ENCODE results near the gene DNAJC17.

Gene DNAJC17

DNA sequence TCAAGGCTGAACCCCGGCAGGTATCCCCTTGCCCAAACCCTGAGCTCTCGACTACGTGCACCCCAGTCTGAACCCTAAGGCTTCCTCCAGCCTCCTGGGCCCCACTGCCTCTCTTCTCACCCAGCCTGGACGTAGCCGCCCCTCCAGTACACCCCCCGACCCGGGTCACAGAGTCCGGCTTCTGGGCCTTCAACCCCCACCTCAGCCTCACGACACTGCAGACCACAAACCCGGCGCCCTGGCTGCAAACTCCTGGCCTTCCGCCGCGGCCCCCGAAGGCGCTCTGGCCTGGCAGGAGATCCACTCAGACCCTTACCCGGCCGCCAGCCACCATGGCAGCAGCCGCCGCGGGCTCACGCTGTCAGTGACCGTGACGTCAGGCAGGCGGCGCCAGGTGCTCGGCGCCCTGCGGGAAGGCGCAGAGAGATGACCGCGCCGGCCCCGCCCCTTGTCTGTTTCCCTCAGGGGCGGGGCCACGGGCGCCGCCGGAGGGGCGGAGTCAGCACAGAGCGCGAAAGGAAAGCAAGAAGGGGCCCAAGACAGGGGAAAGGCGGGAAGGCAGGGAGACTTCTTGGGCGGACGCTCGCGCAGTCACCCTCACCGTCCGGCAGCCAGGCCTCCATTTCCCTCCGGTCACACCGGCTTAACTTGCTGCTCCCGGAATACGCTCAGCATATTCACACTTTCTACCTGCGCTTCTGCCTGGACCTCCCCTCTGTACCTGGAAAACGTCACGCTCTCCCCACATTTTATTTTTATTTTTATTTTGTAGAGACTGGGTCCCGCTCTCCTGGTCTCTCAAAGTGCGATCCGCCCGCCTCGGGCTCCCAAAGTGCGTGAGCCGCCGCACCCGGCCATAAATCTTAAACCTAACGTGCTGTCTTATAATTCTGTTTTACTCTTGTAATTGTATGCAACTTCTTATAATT, 52.1 kb downstream of the DNAJC17 start, which contains the start of gene RMDN3:
RMDN3 (minus strand) TSS at position 372 of the 929 bp plus-strand sequence. CDS start 471 bp downstream, outside the sequence.
- H3K36me3 ChIP-seq (ENCODE audit: control insufficient read depth, insufficient read depth, low read length), result no peaks in the 10 kb centered on the region
- H3K9ac ChIP-seq (ENCODE audit: low read length), result peak within 1 kb of the TSS; percentile 92
- H3K27me3 ChIP-seq (ENCODE audit: control insufficient read depth, insufficient read depth, low read length), result no peaks in the 10 kb centered on the region
- peaks cover 10% of the 10 kb centered on the region for H3K4me1 ChIP-seq (ENCODE audit: control insufficient read depth, insufficient read depth, low read length)
- H3K4me3 ChIP-seq (ENCODE audit: low read length), result peak within 1 kb of the TSS; percentile 82
- no peaks in the 10 kb centered on the region for H3K9me3 ChIP-seq (ENCODE audit: control insufficient read depth, low read length)

DNA sequence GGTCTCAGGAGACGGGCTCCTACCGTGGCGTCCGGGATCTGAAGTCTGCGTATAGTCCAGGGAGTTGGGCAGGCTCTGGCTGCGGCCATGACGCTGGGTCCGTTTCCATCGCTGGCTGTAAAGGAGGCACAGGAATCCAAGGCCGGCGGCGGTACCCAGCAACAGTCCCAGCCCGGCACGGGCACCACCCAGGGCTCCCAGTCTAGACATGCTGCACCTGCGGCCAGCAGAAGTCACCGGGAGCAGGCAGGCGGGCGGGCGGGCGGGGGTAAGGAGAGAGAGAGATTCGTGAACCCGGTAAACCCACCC, 52.7 kb downstream of the DNAJC17 start:
- H3K36me3 ChIP-seq (ENCODE audit: control insufficient read depth, insufficient read depth, low read length), result no peaks in the 10 kb centered on the region
- H3K9ac ChIP-seq (ENCODE audit: low read length), result peak overlapping the region; percentile 92
- H3K4me1 ChIP-seq (ENCODE audit: control insufficient read depth, insufficient read depth, low read length), result peaks cover 10% of the 10 kb centered on the region
- H3K9me3 ChIP-seq (ENCODE audit: control insufficient read depth, low read length), result no peaks in the 10 kb centered on the region
- peak overlapping the region; percentile 82 for H3K4me3 ChIP-seq (ENCODE audit: low read length)
- no peaks in the 10 kb centered on the region for H3K27me3 ChIP-seq (ENCODE audit: control insufficient read depth, insufficient read depth, low read length)

DNA sequence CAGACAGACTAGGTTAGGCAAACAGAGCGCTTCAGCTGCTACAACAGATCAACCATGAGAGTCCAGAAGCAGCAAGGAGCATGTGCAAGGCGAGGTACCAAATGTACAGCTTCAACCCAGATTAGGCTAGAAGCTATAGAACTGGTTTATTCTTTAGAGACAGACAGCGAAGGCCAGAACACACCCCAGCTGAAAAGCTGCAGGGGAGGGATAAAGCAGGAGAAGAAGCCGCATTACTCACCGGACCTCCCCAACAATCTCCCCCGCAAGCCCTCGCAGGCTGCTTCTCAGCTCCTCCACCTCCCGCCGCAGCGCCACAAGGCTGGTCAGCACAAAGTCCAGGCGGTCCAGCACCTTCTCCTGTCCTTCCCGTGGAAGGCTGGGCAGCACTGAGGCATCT, 55.5 kb downstream of the DNAJC17 start:
- Histone ChIP-seq H3K4me1 (ENCODE audit: control insufficient read depth, insufficient read depth, low read length) (peaks cover 10% of the 10 kb centered on the region), H3K4me3 (ENCODE audit: low read length) (no peak overlapping the region), H3K9ac (ENCODE audit: low read length) (no peak overlapping the region), H3K36me3 (ENCODE audit: control insufficient read depth, insufficient read depth, low read length) (no peaks in the 10 kb centered on the region), H3K9me3 (ENCODE audit: control insufficient read depth, low read length) (no peaks in the 10 kb centered on the region), H3K27me3 (ENCODE audit: control insufficient read depth, insufficient read depth, low read length) (peaks cover 6% of the 10 kb centered on the region)

DNA sequence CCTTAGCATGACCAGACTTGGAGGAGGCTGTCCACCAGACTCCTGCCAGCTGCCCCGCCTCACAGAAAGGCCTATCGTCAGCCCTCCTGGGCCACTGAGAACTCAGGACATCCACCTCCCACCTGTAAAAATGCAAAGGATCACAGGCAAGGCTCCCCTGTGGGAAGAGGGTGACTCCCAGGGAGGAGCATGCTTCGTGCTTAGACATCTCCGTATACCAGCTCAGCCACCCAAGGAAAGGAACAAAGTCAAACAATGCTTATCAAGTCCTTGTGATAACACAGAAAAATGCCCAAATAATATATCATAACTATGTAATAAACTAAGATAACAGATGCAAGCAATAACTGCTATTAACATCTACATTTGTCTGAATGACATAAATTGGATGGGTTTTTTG, 56.4 kb downstream of the DNAJC17 start:
- Histone ChIP-seq H3K36me3 (ENCODE audit: control insufficient read depth, insufficient read depth, low read length) (no peaks in the 10 kb centered on the region), H3K9ac (ENCODE audit: low read length) (no peak overlapping the region), H3K27me3 (ENCODE audit: control insufficient read depth, insufficient read depth, low read length) (peaks cover 6% of the 10 kb centered on the region)

DNA sequence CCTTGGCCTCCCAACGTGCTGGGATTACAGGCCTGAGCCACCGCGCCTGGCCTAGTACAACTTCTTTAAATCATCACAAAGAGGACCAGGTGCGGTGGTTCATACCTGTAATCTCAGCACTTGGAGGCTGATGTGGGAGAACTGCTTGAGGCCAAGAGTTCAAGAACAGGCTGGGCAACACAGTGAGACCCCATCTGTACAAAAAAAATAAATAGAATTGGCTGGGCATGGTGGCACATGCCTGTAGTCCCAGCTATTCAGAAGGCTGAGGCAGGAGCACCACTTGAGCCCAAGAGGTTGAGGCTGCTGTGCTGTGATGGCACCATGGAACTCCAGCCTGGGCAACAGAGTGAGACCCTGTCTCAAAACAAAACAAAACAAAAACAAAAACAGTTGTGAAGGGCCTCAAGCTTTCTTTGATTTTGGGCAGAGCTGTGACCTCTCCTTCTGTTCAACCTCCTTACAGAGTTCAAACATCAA, 58.1 kb downstream of the DNAJC17 start:
- peaks cover 6% of the 10 kb centered on the region for H3K27me3 ChIP-seq (ENCODE audit: control insufficient read depth, insufficient read depth, low read length)
- peaks cover 10% of the 10 kb centered on the region for H3K4me1 ChIP-seq (ENCODE audit: control insufficient read depth, insufficient read depth, low read length)
- no peak overlapping the region for H3K9ac ChIP-seq (ENCODE audit: low read length)
- H3K9me3 ChIP-seq (ENCODE audit: control insufficient read depth, low read length), result no peaks in the 10 kb centered on the region
- H3K36me3 ChIP-seq (ENCODE audit: control insufficient read depth, insufficient read depth, low read length), result no peaks in the 10 kb centered on the region
- no peak overlapping the region for H3K4me3 ChIP-seq (ENCODE audit: low read length)

More for the DNA sequence above, 56.4 kb downstream of the DNAJC17 start:
- H3K9me3 ChIP-seq (ENCODE audit: control insufficient read depth, low read length), result no peaks in the 10 kb centered on the region
- no peak overlapping the region for H3K4me3 ChIP-seq (ENCODE audit: low read length)
- peaks cover 10% of the 10 kb centered on the region for H3K4me1 ChIP-seq (ENCODE audit: control insufficient read depth, insufficient read depth, low read length)

DNA sequence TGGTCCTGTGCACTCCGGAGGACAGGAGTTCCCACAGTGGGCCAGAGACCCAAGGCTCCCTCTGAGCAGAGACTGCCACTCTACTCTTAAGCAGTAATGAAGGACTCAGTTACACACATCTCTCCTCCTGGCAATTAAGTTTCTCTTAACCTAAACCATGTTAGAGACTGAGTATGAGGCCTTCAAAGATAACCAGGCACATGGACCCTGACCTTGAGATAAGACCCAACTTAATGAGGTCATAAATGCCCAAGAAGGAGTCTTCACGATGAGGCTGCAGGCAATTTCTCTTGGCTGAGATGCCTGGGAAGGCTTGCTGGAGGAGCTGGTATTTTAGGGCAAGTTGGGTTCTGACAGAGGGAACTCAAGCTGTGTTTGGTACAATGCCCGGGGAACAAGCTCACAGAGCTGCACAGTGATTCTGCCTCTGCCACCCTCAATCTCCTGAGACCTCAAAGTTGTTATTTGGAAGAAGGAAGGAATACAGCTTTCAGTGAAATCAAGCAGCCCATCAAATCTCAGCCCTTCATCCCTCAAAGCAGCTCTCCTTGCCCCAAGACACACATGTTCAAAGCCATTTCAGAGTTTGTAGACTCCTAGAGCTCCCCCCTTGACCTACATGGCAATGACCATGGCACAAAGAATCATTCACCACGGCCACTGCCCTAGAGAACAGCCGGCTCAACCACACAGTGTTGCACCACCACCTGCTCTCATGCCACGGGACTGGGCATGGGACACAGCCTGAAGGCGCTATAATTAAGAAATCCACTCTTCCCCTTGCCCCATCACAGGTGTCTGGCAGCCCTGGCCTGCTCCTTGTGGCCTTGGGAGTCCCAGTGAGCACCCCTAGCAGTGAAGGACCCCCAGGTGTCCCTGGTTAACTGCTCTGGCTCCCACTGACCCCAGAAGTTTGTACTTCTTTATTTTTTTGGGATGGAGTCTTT, 59.3 kb downstream of the DNAJC17 start:
- Histone ChIP-seq H3K36me3 (ENCODE audit: control insufficient read depth, insufficient read depth, low read length) (no peaks in the 10 kb centered on the region), H3K4me1 (ENCODE audit: control insufficient read depth, insufficient read depth, low read length) (peaks cover 10% of the 10 kb centered on the region), H3K27me3 (ENCODE audit: control insufficient read depth, insufficient read depth, low read length) (peaks cover 6% of the 10 kb centered on the region), H3K9me3 (ENCODE audit: control insufficient read depth, low read length) (no peaks in the 10 kb centered on the region), H3K4me3 (ENCODE audit: low read length) (no peak overlapping the region), H3K9ac (ENCODE audit: low read length) (no peak overlapping the region)

DNA sequence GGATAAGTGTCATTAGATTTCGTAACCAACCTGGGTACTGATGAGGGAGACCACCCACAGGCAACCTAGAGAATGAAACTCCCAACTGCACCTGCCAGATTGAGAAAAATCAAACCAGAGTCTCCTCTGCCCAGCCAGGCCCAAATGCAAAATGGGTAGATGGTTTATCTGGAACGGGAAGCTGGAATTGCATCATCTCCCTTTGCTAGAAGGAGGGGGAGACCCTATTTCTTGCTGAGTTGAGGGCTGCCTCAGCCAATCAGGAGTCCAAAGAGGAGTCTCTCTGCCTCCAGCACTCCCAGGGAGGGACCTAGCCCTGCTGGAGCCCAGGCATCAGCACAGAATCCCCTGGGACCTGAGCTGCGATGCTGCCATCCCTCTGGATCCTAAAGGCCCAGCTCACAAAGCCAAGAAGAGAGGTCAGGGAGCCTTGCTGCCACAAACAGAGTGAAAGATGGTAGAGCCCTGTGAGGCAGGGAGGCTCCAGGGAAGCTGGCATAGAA, 60.3 kb downstream of the DNAJC17 start:
- H3K4me1 ChIP-seq (ENCODE audit: control insufficient read depth, insufficient read depth, low read length), result peaks cover 10% of the 10 kb centered on the region
- peaks cover 6% of the 10 kb centered on the region for H3K27me3 ChIP-seq (ENCODE audit: control insufficient read depth, insufficient read depth, low read length)
- H3K4me3 ChIP-seq (ENCODE audit: low read length), result no peak overlapping the region
- no peaks in the 10 kb centered on the region for H3K36me3 ChIP-seq (ENCODE audit: control insufficient read depth, insufficient read depth, low read length)
- no peaks in the 10 kb centered on the region for H3K9me3 ChIP-seq (ENCODE audit: control insufficient read depth, low read length)
- H3K9ac ChIP-seq (ENCODE audit: low read length), result no peak overlapping the region

DNA sequence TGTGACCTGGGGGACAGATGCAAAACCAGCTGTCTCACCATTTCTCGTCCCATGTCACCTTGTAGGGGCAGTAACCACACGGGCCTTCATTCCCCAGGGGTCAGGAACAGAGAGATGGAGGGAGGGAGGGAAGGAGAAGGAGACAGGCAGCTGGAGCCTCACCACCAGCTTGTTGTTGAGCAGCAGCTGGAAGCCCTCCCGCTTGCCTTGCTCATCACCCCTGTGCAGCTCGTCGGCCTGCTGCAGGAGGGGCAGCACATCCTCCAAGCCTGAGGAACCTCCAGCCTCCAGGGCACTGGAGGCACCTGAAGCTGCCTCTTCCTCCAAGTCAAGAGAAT, 62.5 kb downstream of the DNAJC17 start:
- H3K9me3 ChIP-seq (ENCODE audit: control insufficient read depth, low read length), result no peaks in the 10 kb centered on the region
- no peaks in the 10 kb centered on the region for H3K4me1 ChIP-seq (ENCODE audit: control insufficient read depth, insufficient read depth, low read length)
- H3K27me3 ChIP-seq (ENCODE audit: control insufficient read depth, insufficient read depth, low read length), result peaks cover 6% of the 10 kb centered on the region
- no peak overlapping the region for H3K9ac ChIP-seq (ENCODE audit: low read length)
- H3K36me3 ChIP-seq (ENCODE audit: control insufficient read depth, insufficient read depth, low read length), result no peaks in the 10 kb centered on the region
- no peak overlapping the region for H3K4me3 ChIP-seq (ENCODE audit: low read length)

DNA sequence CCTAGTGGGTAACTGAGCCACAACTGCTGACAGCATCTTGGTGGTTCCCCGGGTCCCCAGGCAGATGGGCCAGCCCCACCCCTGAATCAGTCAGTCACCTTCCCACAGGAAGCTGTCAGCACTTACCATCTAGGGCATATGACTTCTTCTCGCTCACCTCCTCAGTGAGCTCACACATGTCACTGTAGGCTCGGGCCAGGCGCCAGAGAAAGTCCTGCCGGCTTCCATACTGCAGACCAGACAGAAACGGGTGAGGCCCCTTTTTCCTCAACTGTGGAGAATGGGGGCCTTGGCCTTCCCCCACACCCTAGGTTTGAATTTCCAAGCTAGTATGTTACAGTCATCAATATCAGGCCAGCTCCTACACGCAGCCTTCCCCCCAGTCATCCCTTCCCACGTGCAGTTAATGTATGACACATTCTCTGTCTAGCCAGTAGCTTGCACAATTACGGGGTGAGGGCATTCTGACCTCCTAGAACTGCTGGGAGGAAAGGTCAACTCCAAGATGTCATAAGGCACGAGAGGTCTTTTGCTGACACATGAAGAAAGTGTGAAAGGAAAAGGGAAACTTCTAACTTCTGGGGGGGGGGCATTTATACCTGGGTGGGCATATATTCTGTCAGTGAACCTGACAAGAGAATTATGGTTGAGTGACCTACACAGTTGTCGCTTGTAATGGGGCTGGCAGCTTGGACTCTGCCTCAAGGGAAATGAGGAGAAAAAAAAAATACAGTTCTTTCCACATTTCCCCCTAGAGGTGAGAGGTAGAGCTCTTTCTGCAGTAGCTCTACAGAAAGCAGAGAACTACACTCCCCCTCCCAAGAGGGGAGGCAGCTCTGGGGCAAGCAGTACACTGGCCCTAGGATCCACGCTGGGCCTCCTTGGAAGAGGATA, 63.1 kb downstream of the DNAJC17 start:
- Histone ChIP-seq H3K36me3 (ENCODE audit: control insufficient read depth, insufficient read depth, low read length) (no peaks in the 10 kb centered on the region), H3K4me1 (ENCODE audit: control insufficient read depth, insufficient read depth, low read length) (no peaks in the 10 kb centered on the region), H3K9me3 (ENCODE audit: control insufficient read depth, low read length) (no peaks in the 10 kb centered on the region), H3K4me3 (ENCODE audit: low read length) (no peak overlapping the region), H3K9ac (ENCODE audit: low read length) (no peak overlapping the region), H3K27me3 (ENCODE audit: control insufficient read depth, insufficient read depth, low read length) (peaks cover 6% of the 10 kb centered on the region)

DNA sequence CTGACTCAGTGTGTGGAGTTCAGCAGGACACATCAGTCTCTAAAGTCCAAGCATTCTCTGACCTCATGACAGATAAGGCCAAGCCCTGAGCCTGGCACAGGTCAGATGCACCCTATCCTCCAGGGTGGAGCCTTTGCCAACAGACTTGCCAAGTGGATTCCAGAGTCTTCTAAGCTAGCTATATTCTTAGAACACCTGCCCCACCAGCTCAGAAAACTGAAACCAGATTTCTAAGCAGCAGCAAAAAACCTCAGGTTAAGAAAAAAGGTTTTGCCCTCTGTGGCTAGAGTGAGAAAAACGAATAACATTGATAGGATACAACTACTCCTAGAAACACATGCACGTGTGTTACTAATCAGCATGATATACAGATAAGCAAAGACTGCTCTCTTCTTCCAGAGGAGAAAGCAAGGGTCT, 63.8 kb downstream of the DNAJC17 start:
- H3K27me3 ChIP-seq (ENCODE audit: control insufficient read depth, insufficient read depth, low read length), result peaks cover 6% of the 10 kb centered on the region
- no peaks in the 10 kb centered on the region for H3K4me1 ChIP-seq (ENCODE audit: control insufficient read depth, insufficient read depth, low read length)
- no peaks in the 10 kb centered on the region for H3K9me3 ChIP-seq (ENCODE audit: control insufficient read depth, low read length)
- no peak overlapping the region for H3K9ac ChIP-seq (ENCODE audit: low read length)
- no peaks in the 10 kb centered on the region for H3K36me3 ChIP-seq (ENCODE audit: control insufficient read depth, insufficient read depth, low read length)
- no peak overlapping the region for H3K4me3 ChIP-seq (ENCODE audit: low read length)

DNA sequence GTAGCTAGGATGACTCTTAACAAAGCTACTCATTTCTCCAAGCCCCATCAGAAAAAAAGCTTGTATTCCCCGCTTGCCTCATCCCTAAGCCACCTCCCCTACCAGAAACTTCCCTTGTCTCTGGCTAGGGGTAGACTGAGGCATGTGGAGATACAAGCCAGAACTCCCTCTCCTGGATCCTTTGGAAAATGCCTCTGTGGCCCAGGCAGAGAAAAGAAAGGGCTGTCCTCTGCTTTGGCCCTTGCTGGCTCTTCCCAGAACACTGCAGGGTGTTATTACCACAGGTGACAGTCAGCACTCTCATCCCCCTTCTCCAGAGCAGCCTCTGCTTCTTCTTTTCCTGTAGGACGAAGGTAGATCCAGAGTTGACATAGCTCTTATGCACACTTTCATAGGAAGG, 67.4 kb downstream of the DNAJC17 start:
- Histone ChIP-seq H3K36me3 (ENCODE audit: control insufficient read depth, insufficient read depth, low read length) (no peaks in the 10 kb centered on the region), H3K27me3 (ENCODE audit: control insufficient read depth, insufficient read depth, low read length) (no peaks in the 10 kb centered on the region), H3K4me1 (ENCODE audit: control insufficient read depth, insufficient read depth, low read length) (no peaks in the 10 kb centered on the region), H3K9ac (ENCODE audit: low read length) (no peak overlapping the region), H3K9me3 (ENCODE audit: control insufficient read depth, low read length) (no peaks in the 10 kb centered on the region), H3K4me3 (ENCODE audit: low read length) (no peak overlapping the region)
